ENCODE results near the gene PTPN20. TPM values are rescaled to one million over a fixed set of nuclear protein-coding genes. Genes with fewer than 3 reads are reported as not detected.
A peak's percentile ranks its signal among the peaks of the same experiment; 100 is the strongest.

PTPN20 gene
- total and polyA plus RNA-seq, 2 of the 8 experiments (the other 6 are each of a cell fraction or from before 2014, with no cell fraction given): not detected

GRCh38 chr10:47030191-47030703 is 119.0 kb downstream of the PTPN20 start:
- no peak for FAIRE-seq
- no peak overlapping the region for H2BK12ac ChIP-seq (ENCODE audit: low read depth, low read length)
- no peaks in the 10 kb centered on the region for H3K27me3 ChIP-seq (replicated peaks in 1 of 4; ENCODE audit: control insufficient read depth in 3 of 4, extremely low read depth in 1 of 4, insufficient read depth in 3 of 4, low read length in 3 of 4)
- H3K27ac ChIP-seq (ENCODE audit: low read depth, low read length): no peak overlapping the region
- H2BK15ac ChIP-seq (ENCODE audit: low read length): no peak overlapping the region
- no peak overlapping the region for H2BK20ac ChIP-seq (ENCODE audit: low read length)
- no peak overlapping the region for H3K56ac ChIP-seq (replicated peaks; ENCODE audit: insufficient read length, low read depth, low read length)
- H2AFZ ChIP-seq (ENCODE audit: low read length): no peak overlapping the region
- H4K8ac ChIP-seq (ENCODE audit: extremely low read depth, insufficient read depth, low read length): no peak overlapping the region
- H3K9ac ChIP-seq (replicated peaks in 1 of 4; ENCODE audit: extremely low read depth in 1 of 4, low read depth in 3 of 4, low read length in 3 of 4): no peak overlapping the region
- no peak overlapping the region for H2AK5ac ChIP-seq (ENCODE audit: low read depth, low read length)
- no peaks in the 10 kb centered on the region for H3K79me2 ChIP-seq (ENCODE audit: control insufficient read depth in 1 of 2, insufficient read depth in 2 of 2, low read length in 2 of 2)
- no peak overlapping the region for H3K4me3 ChIP-seq (ENCODE audit: extremely low read depth in 1 of 4, insufficient read depth in 2 of 4, low read depth in 3 of 4, low read length in 4 of 4)
- ChIA-PET POLR2A (ENCODE audit: partially characterized antibody) (interaction anchor here (0.6 kb wide), 1 partner anchor 98 kb away, joined by 3 read pairs; no protein-coding TSS in a partner anchor), CTCF (ENCODE audit: partially characterized antibody) (interaction anchor here (0.6 to 13.8 kb wide), 10 partner anchors 8 to 458 kb away, joined by 3 to 180 read pairs (median 12); no protein-coding TSS in a partner anchor)
- H4K5ac ChIP-seq (ENCODE audit: insufficient read length, low read depth, low read length): no peak overlapping the region
- H3K18ac ChIP-seq (ENCODE audit: extremely low read depth, low read length): no peak overlapping the region
- no peak overlapping the region for H2BK5ac ChIP-seq (ENCODE audit: low read depth, low read length)
- H3K23ac ChIP-seq (ENCODE audit: insufficient read length): no peak overlapping the region
- H4K20me1 ChIP-seq (replicated peaks in 1 of 2; ENCODE audit: control insufficient read depth in 1 of 2, insufficient read depth in 2 of 2, low read length in 2 of 2): no peaks in the 10 kb centered on the region
- no peak overlapping the region for H4K91ac ChIP-seq (replicated peaks; ENCODE audit: insufficient read length, low read length)
- no peaks in the 10 kb centered on the region for H3K36me3 ChIP-seq (ENCODE audit: control insufficient read depth in 2 of 4, insufficient read depth in 4 of 4, low read length in 3 of 4)
- H3K23me2 ChIP-seq (ENCODE audit: low read depth, low read length): no peaks in the 10 kb centered on the region
- no peak overlapping the region for H3K4ac ChIP-seq (replicated peaks; ENCODE audit: insufficient read length, low read depth, low read length)
- H3K9me3 ChIP-seq (ENCODE audit: insufficient read depth in 2 of 2, low read depth in 1 of 2, low read length in 1 of 2): no peaks in the 10 kb centered on the region
- H2BK120ac ChIP-seq (replicated peaks; ENCODE audit: low read depth, low read length): no peak overlapping the region
- H3K4me1 ChIP-seq (replicated peaks in 1 of 4; ENCODE audit: control insufficient read depth in 3 of 4, insufficient read depth in 4 of 4, low read length in 3 of 4): no peaks in the 10 kb centered on the region
- H3K4me2 ChIP-seq (ENCODE audit: insufficient read depth in 1 of 2, low read depth in 2 of 2, low read length in 2 of 2): no peak overlapping the region
- H3K14ac ChIP-seq (ENCODE audit: insufficient read length): no peak overlapping the region
- no peaks in the 10 kb centered on the region for H3K79me1 ChIP-seq (ENCODE audit: low read depth, low read length)
- 92% methylated on average over 10 of the region's 10 CpGs; no CpG with 5 or more reads in 1 of the 2 experiments for WGBS, 2 experiments (ENCODE audit: extremely low coverage in 1 of 2, insufficient coverage in 1 of 2, insufficient read length in 1 of 2, insufficient replicate concordance in 2 of 2, low coverage in 1 of 2, low lambda C conversion rate in 2 of 2, missing lambda C conversion rate in 1 of 2)
- DNase-seq (ENCODE audit: low read depth in 1 of 2, low spot score in 2 of 2): peak in 1 of 2 experiments; percentile 24
- no peak for TF ChIP-seq NANOG (IDR thresholded peaks at IDR 0.05; ENCODE audit: insufficient read depth, low read depth, low read length, poor library complexity, severe bottlenecking)
- no peak for TF ChIP-seq SIX5 (IDR thresholded peaks at IDR 0.05; ENCODE audit: low read depth, low read length)
- no peak for TF ChIP-seq CBX8 (IDR thresholded peaks at IDR 0.05; ENCODE audit: borderline replicate concordance, low read depth, low read length)
- TF ChIP-seq, protein P1, sequence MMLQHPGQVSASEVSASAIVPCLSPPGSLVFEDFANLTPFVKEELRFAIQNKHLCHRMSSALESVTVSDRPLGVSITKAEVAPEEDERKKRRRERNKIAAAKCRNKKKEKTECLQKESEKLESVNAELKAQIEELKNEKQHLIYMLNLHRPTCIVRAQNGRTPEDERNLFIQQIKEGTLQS (IDR thresholded peaks at IDR 0.05; ENCODE audit: insufficient read depth, low read depth, low read length): no peak
- no peak for TF ChIP-seq SUZ12 (IDR thresholded peaks at IDR 0.05; ENCODE audit: low read length)
- no peak for TF ChIP-seq SP1 (IDR thresholded peaks at IDR 0.05; ENCODE audit: low read depth, low read length)
- TF ChIP-seq SIRT6 (IDR thresholded peaks at IDR 0.05; ENCODE audit: low read length): no peak
- no peak for TF ChIP-seq SP2 (IDR thresholded peaks at IDR 0.05; ENCODE audit: low read length)
- no peak for TF ChIP-seq KDM4A (IDR thresholded peaks at IDR 0.05; ENCODE audit: low read depth, low read length, severe bottlenecking)
- no peak for TF ChIP-seq RBBP5 (IDR thresholded peaks at IDR 0.05; ENCODE audit: borderline replicate concordance, low read depth, low read length)
- no peak for TF ChIP-seq TCF12 (IDR thresholded peaks at IDR 0.05; ENCODE audit: low read depth, low read length)
- TF ChIP-seq HDAC6 (IDR thresholded peaks at IDR 0.05; ENCODE audit: low read depth, low read length): no peak
- TF ChIP-seq POU5F1 (IDR thresholded peaks at IDR 0.05; ENCODE audit: low read depth, low read length): no peak
- no peak for TF ChIP-seq CHD2 (IDR thresholded peaks at IDR 0.05; ENCODE audit: low read length)
- TF ChIP-seq JUND (IDR thresholded peaks at IDR 0.05; ENCODE audit: low read length): no peak
